ENCODE data around the gene MBD4.
"Not testable (repeated sequence)": the region's sequence is repeated elsewhere in the genome, so short reads cannot be mapped to it uniquely, and the experiment has no call there.

The MBD4 gene

DNA sequence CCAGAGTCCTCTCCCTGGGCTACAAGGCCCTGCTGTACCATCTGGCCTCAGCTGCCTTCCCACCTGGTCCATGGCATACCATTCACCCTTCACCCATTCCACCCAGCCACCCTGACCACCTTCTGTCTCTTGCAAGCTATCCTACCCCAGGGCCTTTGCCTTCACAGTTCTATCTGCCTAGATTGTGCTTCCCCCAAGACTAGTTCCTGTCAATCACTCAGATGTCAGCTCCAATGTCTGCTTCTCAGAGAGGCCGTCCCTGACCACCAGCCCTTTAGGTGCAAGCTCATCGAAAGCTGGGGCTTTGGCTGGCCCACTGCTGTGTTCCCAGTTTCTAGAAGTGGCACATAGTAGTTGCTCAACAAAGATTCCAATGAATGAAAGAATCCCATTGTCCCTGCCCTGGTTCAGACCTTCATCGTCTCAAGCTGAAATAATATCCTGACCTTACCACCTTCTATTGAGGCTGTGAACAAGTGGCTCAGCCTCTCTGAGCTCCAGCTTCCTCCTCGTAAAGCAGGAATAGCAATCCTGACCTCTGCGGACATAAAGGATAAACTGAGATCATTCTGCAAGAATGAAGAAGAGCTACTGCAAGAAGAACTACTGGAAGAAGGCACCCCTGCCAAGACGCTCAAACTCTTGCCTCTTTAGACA is 27.1 kb downstream of the MBD4 start:
- no peak for DNase-seq

DNA sequence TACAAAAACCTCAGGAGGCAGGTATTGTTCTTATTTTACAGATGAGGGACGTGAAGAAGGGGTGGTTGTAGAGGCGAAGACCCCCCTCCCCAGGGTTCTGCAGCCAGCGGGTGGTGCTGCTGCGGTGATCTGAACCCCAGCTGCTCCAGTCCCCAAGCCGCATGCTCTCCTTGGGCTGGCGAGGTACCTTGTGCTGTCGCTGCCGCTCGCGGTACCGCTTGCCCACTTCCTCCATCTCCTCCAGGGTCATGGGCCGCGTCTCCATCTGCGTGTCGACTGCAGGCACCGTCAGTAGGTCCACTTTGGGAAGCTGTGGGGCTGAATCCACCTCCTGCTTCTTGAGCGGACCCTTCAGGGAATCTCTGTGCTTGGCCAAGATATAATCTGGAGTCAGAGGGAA is 28.8 kb downstream of the MBD4 start:
- no peak for DNase-seq

DNA sequence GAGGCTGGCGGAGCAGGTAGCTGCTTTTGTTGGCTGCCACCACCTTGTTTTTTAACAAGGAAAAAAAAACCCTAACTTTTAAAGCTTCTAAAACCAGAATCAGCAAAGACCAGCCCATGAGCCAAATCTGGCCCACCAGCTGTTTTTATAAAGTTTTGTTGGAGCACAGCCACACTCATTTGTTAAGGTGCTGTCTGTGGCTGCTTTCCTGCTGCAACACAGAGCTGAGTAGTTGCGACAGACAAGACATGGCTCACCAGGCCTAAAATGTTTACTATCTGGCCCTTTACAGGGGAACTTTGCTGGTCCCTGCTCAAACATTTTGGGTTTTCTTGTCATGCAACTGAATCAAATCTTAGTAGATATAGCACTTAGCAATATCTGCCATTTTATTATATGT is 30.2 kb downstream of the MBD4 start:
- no peak for DNase-seq

GRCh38 chr3:129404610-129405009 is 35.1 kb downstream of the MBD4 start:
- DNase-seq, result no peak

DNA sequence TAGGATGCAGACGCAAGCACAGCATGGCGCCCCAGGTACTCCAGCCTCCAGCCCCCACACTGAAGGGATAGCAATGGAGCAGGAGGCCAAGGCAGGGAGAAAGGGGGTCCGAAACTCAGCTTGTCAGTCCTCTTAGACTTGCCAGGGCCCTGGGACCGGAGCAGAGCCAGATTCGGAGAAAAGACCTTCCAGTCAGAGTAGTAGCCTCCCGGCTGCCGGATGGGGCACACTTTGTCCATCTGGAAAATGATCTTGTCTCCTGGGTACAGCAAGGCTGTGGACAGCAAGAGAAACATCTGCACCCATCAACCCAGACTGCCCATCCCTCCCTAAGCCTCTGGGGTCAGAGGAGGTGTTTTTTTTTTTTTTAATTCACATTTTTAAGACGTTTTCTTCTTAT is 35.6 kb downstream of the MBD4 start:
- no peak for DNase-seq

DNA sequence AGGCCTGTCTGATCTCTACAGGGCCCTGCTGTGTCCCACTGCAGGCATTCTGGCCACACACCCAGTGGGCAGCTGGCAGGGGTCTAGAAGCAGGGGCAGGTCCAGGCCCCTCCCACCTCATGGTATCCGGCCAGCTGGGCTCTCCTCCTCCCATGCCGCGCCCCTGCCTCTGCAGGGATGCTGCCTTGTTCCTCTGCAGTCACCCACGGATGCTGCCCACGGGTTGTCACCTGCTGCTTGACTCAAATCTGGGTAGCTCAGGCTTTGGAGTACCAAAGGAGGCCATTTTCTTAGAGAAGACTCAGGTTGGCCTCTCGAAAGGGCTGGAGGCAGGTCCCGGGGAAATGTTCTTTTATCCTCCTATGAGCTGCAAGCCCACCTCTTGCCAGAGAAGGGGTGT is 36.3 kb downstream of the MBD4 start:
- DNase-seq, result no peak

DNA sequence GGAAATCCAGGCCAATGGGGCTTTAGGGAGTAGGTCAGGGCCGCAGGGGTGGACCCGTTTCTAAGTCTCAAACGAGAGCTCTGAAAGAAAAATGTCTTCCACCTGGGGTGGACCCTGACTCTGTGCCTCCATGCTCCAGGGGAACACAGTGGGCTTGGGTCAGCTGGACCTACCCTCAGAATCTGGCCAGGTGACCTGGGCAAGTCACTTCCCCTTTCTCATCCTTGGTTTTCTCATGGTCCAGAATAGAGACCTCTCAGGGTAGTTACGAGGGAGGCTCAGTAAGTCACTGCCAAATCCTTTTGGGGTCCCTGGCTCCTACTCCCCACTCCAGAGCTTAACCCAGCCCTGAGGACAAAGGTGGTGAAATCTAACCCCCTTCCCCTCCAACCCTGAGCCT is 37.1 kb downstream of the MBD4 start:
- DNase-seq, result no peak

DNA sequence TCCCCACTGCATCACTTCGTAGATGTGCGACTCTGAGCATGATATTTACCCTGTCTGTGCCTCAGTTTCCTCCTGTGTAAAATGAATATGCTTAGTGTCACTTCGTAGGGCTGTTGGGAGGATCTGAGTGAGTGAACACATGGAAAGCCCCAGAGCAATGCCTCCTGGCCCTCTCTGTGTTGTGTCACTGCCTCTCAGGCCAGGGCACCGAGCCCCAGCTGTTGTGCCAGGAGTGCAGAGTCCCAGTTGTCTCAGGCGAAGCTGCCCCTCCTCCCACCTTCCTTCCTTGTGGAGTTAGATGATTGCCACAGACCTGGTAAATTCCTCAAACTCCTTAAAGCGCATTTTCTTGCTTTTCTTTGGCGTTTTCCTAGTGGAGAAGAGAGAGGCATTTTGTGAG is 37.5 kb downstream of the MBD4 start:
- DNase-seq, result no peak

DNA sequence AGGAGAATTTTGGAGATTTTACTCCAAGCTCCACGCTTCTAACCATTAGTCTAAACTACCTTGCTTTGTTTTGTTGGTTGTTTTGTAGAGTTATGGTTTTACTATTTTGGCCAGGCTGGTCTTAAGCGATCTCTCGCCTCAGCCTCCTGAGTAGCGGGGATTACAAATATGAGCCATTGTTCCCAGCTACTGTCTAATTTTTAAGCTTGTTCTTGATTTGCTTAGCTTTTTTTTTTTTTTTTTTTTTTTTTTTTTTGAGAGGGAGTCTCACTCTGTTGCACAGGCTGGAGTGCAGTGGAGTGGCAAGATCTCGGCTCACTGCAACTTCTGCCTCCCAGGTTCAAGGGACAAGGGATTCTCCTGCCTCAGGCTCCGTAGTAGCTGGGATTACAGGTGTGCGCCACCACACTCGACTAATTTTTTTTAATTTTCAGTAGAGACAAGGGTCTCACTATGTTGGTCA is 39.8 kb downstream of the MBD4 start:
- peak in 1 of 56 donors; percentile 26 for DNase-seq

- DNase-seq, result peak; percentile 20 to 92 (median 72)
Measured at GRCh38 chr3:129399145-129399894, 40.4 kb downstream of the MBD4 start.

DNA sequence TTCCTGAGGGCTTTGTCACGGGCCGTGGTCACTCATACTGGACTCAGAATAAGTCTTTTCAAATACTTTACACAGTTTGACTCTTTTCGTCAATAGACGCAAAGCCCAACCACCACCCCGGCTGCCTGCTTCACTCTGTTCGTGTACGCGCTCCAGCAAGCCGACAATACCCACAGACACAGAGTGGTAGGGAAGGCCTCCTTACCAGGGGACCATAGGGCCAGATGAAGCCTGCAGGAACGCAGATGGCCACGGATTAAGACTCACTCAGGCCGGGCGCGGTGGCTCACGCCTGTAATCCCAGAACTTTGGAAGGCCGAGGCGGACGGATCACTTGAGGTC is 41.0 kb downstream of the MBD4 start:
- peak in 3 of 56 donors; percentile 34 to 46 (median 41) for DNase-seq

GRCh38 chr3:129393760-129394564 is 45.8 kb downstream of the MBD4 start:
- not testable (repeated sequence) for DNase-seq

DNA sequence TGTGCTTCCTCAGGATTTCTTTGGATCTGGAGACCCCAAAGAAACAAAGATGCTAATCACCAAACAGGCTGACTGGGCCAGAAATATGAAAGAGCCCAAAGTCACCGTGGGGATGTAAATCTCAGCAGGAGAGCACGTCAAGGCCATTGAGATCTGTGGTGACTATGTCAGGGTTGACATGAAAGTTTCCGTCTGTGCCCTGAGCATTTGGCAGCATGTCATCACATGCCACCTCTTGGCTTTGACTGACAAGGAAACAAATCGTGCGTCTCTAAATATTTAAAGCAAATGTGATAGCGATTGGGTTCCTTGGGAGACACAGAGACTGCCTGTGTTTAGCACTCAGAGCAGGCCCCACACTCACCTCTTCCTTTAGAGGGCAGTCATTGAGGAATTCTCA is 46.5 kb downstream of the MBD4 start:
- no peak for DNase-seq

DNA sequence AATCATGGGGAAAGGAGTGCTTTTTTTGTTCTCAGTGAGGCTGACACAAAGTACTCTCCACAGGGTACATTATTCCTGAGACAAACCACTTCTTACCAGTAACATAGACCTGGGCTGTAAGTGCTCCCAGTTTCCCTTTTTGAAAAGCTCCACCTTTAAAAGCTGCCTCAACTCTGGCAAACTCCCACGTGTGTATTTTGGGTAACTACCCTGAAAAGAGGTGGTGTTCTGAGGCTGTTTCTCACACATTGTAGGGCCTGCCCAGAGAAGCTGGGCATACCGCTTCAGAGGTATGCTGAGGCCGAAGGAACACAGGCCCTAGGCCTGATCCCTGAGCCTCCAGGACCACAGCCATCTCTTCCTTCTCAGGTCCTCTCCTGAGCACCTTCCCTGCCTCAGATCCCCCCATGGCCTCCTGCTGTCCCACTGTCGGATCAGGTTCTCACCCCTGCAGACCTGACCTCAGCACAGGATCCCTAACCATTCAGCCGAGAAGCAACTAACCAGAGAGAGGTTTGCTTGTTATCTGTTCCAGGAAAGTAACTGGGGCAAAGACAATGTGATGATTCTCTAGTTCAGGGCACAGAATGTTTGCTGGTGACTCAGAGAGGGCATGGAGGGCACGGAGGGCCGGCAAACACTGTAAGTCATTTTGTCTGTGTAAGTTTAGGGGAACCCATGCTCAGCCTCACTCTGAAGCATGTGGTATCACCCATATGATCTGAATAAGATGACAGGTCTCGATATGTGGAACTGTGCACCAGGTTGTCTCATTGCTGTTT is 47.5 kb downstream of the MBD4 start:
- DNase-seq, result not testable (repeated sequence)

DNA sequence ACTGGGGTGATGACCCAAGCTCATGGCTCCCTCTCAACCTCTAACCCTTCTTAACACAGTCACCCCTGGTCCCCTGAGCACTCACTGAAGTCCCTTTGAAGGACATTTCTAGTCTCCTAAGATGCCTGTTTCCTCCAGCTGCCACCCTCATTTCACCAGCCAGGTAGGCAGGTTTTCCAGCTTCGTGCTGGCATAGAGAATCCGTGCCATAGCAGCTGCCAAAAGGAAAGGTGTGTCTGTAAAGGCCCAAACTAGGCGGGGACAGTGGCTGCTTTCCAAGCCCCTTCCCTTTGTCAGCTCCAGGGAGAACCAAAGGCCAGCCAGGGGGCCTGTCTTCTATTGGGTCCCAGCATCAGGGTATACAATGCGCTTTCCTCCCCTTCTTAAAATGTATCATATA is 48.2 kb downstream of the MBD4 start:
- not testable (repeated sequence) for DNase-seq

DNA sequence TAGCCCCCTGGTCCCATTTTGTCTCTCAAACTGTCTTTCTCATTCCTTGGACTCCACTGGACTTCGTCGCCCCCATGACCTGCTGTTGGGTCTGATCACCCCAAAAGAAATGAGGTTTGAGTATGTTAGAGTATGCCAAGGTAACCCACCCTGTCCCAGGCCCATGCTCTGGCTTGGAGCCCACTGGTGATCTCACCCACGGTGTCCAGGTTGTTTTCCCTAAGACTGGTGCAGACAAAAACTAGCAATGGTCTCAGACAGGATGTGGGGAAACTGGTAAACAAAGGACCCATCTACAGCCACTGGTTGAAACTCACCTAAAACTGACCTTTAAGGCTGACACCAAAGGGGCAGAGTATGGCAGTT is 50.2 kb downstream of the MBD4 start:
- no peak for DNase-seq

- DNase-seq, result not testable (repeated sequence)
Measured at GRCh38 chr3:129388791-129389571, 50.8 kb downstream of the MBD4 start.

DNA sequence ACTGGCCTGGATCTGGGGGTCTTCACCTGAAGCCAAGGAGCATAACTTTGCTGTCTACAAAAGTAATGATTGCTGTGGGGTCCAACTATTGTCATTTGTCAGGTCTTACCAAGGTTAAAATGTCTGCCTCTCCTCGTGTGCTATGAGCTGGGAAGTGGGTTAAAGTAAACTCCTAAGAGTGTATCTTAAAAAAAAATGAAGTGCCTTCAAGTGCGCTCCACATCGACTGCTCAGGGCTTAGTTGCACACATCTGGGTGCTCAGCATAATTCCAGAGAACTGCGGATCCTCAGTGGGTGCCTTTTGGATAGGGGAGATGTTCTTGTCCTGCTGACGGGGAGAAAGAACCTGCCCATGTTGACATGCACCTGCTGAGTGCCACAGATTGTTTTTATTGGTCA is 52.3 kb downstream of the MBD4 start:
- DNase-seq, result no peak

DNA sequence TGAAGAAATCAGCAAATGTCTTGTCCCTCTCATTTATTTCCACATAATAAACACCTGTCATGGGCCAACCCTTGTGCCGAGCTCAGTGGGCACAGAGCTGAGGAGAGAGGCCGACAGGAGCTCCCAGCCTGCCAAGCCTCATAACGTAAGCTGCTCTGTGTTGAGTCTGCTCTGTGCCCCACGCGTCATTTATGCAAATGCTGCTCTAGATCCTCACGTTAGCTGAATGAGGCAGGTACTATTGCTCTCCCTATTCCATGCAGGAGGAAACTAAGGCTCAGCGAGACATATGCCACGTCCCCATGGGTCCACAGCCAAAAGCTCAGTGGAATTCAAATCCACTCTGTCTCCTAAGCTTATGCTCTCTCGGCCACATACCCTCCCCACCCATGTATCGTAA is 52.8 kb downstream of the MBD4 start:
- no peak for DNase-seq

- DNase-seq, result not testable (repeated sequence)
Measured at GRCh38 chr3:129385507-129385906, 54.2 kb downstream of the MBD4 start.
